ENCODE results near the gene TPST2. TPM values are rescaled to one million over a fixed set of nuclear protein-coding genes. Genes with fewer than 3 reads are reported as not detected.
A peak's percentile ranks its signal among the peaks of the same experiment; 100 is the strongest.

The TPST2 gene
- total RNA-seq, 2 experiments from 2014 or later: 30.7 to 33.6 TPM

DNA sequence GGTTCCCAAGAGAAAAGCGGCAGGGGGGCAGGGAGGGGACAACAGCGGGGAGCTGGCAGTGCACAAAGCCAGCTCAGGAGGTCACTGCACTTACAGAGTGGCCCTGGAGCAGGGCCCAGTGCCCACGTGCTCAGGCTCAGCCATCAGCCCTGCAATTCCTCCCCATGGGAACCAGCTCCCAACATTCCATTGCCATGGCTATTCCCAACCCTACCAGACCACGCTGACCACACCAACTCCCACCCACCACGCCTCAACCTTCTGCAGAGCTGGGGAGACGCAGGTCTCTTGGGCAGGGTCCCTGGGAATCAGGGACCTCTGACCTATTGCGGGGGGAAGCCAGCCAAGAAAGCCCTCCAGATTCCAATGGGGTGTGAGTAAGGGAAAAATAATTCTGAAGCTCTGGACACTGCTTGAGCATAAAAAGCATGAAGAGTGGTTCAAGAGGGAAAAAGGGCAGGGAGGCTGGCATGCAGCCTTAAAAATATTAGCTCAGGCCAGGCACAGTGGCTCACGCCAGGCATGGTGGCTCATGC, 39.4 kb downstream of the TPST2 start:
- ATAC-seq (no peak), DNase-seq (no peak)
- peaks cover 29% of the 10 kb centered on the region for H3K36me3 Mint-ChIP-seq (ENCODE audit: low read depth)
- peaks cover 40% of the 10 kb centered on the region for H3K4me1 Mint-ChIP-seq (ENCODE audit: low read depth)
- no peaks in the 10 kb centered on the region for H3K27me3 Mint-ChIP-seq
- no peak overlapping the region for H3K27ac Mint-ChIP-seq
- POLR2A ChIA-PET: interaction anchor here (0.6 to 2.2 kb wide), 4 partner anchors 11 to 829 kb away, joined by 3 to 6 read pairs (median 4); partner anchors contain the start of gene TFIP11
- TF ChIP-seq, protein P1, sequence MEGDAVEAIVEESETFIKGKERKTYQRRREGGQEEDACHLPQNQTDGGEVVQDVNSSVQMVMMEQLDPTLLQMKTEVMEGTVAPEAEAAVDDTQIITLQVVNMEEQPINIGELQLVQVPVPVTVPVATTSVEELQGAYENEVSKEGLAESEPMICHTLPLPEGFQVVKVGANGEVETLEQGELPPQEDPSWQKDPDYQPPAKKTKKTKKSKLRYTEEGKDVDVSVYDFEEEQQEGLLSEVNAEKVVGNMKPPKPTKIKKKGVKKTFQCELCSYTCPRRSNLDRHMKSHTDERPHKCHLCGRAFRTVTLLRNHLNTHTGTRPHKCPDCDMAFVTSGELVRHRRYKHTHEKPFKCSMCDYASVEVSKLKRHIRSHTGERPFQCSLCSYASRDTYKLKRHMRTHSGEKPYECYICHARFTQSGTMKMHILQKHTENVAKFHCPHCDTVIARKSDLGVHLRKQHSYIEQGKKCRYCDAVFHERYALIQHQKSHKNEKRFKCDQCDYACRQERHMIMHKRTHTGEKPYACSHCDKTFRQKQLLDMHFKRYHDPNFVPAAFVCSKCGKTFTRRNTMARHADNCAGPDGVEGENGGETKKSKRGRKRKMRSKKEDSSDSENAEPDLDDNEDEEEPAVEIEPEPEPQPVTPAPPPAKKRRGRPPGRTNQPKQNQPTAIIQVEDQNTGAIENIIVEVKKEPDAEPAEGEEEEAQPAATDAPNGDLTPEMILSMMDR (IDR thresholded peaks at IDR 0.05): no peak
- no peak overlapping the region for H3K4me3 Mint-ChIP-seq
- H3K9me3 Mint-ChIP-seq: peaks cover 4% of the 10 kb centered on the region
- CTCF ChIA-PET: interaction anchor here (1.2 to 1.4 kb wide), 2 partner anchors 21 to 33 kb away, joined by 3 to 4 read pairs; no protein-coding TSS in a partner anchor
- intact Hi-C loops (cut with micrococcal nuclease): no loop called here

DNA sequence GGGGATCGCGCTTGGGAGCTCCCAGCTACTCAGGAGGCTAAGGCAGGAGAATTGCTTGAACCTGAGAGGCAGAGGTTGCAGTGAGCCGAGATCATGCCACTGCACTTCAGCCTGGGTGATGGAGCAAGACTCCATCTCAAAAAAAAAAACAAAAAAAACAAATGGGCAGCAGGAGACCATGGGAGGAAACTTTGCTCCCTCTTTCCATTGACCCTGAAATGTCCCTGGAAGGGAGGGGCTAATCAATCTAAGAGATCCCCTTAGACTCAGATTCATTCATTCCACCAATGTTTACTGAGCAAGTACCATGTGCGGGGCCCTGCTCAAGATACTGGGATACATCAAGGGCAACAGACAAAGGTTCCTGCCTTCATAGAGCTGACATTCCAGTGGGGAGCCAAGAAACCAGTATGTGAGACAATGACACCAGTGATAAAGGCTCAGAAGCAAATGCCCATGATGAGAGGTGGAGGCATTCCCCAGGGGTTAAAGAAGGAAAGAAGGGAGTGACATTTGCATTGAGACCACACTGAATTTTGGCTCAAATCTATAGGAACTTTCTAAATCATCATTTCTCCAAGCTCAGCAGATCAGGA, 39.9 kb downstream of the TPST2 start:
- TF ChIP-seq, protein P1 (IDR thresholded peaks at IDR 0.05): no peak
- ATAC-seq (no peak), DNase-seq (no peak)
- intact Hi-C loops (cut with micrococcal nuclease): no loop called here
- H3K36me3 Mint-ChIP-seq (ENCODE audit: low read depth): peaks cover 33% of the 10 kb centered on the region
- ChIA-PET CTCF (interaction anchor here (1.4 kb wide), 1 partner anchor 21 kb away, joined by 4 read pairs; no protein-coding TSS in a partner anchor), POLR2A (interaction anchor here (1.4 to 2.2 kb wide), 3 partner anchors 10 to 37 kb away, joined by 3 to 6 read pairs (median 4); partner anchors contain the start of gene TFIP11)
- no peaks in the 10 kb centered on the region for H3K27me3 Mint-ChIP-seq
- H3K27ac Mint-ChIP-seq: no peak overlapping the region
- peaks cover 44% of the 10 kb centered on the region for H3K4me1 Mint-ChIP-seq (ENCODE audit: low read depth)
- H3K9me3 Mint-ChIP-seq: peaks cover 4% of the 10 kb centered on the region
- H3K4me3 Mint-ChIP-seq: no peak overlapping the region

DNA sequence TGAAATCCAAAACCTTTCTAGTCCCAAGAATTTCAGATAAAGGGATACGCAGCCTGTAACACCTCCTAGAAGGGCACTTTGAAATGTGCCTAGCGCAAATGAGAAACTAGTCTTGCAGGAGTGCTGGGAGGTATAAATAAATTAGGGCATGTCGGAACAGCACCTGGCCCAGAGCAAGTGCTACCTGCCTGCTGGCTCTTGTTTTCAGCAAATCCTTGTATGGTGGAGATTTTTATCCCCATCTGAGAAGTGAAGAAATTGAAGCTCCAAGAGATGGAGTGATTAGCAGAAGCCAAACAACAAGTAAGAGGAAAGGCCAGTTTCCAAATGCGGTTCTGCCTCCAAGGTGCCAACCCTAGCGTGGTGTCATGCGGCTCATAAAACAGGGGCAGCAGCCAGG, 40.9 kb downstream of the TPST2 start:
- Mint-ChIP-seq H3K36me3 (ENCODE audit: low read depth) (peaks cover 33% of the 10 kb centered on the region), H3K9me3 (peaks cover 4% of the 10 kb centered on the region), H3K27me3 (no peaks in the 10 kb centered on the region), H3K4me3 (no peak overlapping the region), H3K27ac (no peak overlapping the region), H3K4me1 (ENCODE audit: low read depth) (peaks cover 48% of the 10 kb centered on the region)
- POLR2A ChIA-PET: interaction anchor here (1.2 to 2.2 kb wide), 3 partner anchors 12 to 36 kb away, joined by 3 to 6 read pairs (median 4); partner anchors contain the start of gene TFIP11
- ATAC-seq (no peak), DNase-seq (no peak)
- TF ChIP-seq, protein P1 (IDR thresholded peaks at IDR 0.05): no peak
- CTCF ChIA-PET: interaction anchor here (1.0 to 1.3 kb wide), 2 partner anchors 45 to 93 kb away, joined by 3 read pairs; no protein-coding TSS in a partner anchor
- intact Hi-C loops (cut with micrococcal nuclease): no loop called here

DNA sequence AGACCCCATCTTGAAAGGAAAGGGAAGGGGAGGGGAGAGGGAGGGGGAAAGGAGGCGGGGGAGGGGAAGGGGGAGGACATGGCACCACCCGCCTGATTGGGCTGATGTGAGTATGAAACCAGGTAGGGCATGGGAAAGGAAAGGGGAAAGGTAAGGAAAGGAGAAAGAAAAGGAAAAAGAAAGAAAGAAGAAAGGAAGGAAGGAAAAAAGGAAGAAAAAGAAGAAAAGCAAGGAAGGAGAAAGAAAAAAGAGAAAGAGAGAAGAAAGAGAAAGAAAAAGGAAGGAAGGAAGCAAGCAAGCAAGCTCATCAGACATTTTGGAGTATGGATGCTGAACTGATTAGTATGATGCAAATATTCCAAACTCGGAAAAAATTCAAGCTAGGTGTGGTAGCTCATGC, 41.6 kb downstream of the TPST2 start:
- H3K4me1 Mint-ChIP-seq (ENCODE audit: low read depth): peaks cover 47% of the 10 kb centered on the region
- peaks cover 4% of the 10 kb centered on the region for H3K9me3 Mint-ChIP-seq
- no peak overlapping the region for H3K27ac Mint-ChIP-seq
- POLR2A ChIA-PET: interaction anchor here (1.2 to 2.2 kb wide), 3 partner anchors 11 to 35 kb away, joined by 3 to 6 read pairs (median 4); partner anchors contain the start of gene TFIP11
- ATAC-seq (no peak), DNase-seq (no peak)
- peaks cover 33% of the 10 kb centered on the region for H3K36me3 Mint-ChIP-seq (ENCODE audit: low read depth)
- CTCF ChIA-PET: interaction anchor here (1.0 to 1.3 kb wide), 3 partner anchors 45 to 118 kb away, joined by 3 read pairs; no protein-coding TSS in a partner anchor
- intact Hi-C loops (cut with micrococcal nuclease): no loop called here
- no peak overlapping the region for H3K4me3 Mint-ChIP-seq
- TF ChIP-seq, protein P1 (IDR thresholded peaks at IDR 0.05): no peak
- no peaks in the 10 kb centered on the region for H3K27me3 Mint-ChIP-seq

DNA sequence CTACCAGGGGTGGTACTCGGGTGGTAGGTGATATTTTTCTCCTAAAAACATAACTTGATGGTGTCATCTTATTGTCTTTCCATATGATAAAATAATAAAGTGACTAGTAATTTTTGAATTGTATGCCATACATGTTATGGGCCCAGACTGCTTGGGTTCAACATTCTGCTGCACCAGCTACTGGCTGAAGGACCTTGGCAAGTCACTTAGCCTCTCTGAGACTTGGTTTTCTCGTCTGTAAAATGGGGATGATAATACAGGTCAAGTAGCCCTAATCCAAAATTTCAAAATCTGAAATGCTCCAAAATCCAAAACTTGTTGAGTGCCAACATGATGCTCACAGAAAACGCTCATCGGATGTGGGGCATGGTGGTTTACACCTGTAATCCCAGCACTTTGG, 42.1 kb downstream of the TPST2 start:
- Mint-ChIP-seq H3K27ac (peak overlapping the region; percentile 76), H3K36me3 (ENCODE audit: low read depth) (peaks cover 33% of the 10 kb centered on the region), H3K4me3 (no peak overlapping the region), H3K4me1 (ENCODE audit: low read depth) (peaks cover 47% of the 10 kb centered on the region), H3K27me3 (no peaks in the 10 kb centered on the region), H3K9me3 (peaks cover 4% of the 10 kb centered on the region)
- ChIA-PET CTCF (interaction anchor here (1.2 to 1.3 kb wide), 3 partner anchors 44 to 118 kb away, joined by 3 read pairs; no protein-coding TSS in a partner anchor), POLR2A (interaction anchor here (0.8 to 1.6 kb wide), 5 partner anchors 12 to 33 kb away, joined by 3 to 4 read pairs (median 3); no protein-coding TSS in a partner anchor)
- TF ChIP-seq, protein P1 (IDR thresholded peaks at IDR 0.05): no peak
- intact Hi-C loops (cut with micrococcal nuclease): no loop called here
- DNase-seq (no peak), ATAC-seq (no peak)
